ENCODE results near the gene TPSB2.

Gene TPSB2

DNA sequence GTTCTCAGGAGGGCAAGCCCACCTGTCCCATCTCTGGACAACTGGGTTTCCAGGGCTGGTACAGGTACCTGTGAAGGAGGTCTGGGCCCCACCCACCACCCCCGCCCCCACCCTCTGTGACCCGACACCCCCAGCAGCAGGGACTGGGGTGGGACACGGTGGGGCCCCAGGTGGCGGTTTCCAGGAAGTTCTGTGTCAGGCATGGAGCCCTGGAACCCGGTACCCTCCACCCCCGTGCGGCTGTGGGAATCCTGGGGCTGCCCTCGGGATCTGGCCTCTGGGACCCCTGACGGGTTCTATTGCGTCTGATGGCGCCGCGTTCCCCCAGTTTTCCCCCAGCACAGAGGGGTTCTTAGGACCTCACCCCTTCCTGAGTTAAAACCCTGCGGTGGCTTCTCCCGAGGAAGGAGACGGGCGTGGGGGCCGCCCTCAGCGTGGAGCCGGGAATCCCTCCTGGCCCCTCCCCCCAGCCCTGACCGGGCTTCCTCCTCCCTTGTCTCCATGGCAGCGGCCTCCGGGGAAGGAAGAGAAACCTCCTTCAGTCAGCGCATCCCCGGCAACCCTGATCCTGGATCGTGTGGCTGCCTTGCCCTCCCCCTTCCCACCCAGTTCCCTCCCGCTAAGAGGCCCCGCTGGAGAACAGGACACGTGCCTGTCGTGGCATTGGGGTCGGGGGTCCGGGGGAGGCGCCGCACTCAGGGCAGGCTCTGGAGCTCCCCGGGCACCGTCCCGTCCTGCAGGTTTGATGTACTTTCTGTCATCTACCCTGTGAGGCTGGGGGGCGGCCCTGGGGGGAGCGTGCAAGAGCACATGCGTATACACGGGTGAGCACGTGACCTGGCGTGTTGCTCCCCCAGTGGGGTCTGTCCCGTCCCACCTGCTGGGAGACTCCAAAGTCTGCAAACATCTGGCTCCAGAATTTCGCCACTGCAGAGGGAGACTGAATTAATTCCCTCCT lies 46.8 kb downstream of the TPSB2 start:
- DNase-seq (ENCODE audit: low read depth, low spot score): peak; percentile 17

DNA sequence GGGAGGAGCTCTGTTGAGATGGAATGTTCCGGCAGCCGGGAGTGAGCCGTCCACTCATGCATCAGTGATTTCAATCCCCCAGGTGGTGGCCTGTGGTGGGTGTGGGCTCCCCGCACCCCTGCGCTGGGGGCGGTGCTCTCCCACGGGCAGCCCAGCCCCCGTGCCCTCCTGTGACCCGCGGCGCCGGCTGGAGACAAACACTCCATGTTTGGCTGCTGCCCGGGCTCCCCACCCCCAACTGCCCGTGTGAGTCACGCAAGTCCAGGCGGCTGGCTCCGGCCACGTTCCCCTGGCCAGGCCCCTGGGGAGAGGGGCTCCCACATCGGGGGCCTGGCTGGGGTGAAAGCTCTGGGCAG lies 47.7 kb downstream of the TPSB2 start:
- DNase-seq (ENCODE audit: low read depth, low spot score): peak; percentile 46

DNA sequence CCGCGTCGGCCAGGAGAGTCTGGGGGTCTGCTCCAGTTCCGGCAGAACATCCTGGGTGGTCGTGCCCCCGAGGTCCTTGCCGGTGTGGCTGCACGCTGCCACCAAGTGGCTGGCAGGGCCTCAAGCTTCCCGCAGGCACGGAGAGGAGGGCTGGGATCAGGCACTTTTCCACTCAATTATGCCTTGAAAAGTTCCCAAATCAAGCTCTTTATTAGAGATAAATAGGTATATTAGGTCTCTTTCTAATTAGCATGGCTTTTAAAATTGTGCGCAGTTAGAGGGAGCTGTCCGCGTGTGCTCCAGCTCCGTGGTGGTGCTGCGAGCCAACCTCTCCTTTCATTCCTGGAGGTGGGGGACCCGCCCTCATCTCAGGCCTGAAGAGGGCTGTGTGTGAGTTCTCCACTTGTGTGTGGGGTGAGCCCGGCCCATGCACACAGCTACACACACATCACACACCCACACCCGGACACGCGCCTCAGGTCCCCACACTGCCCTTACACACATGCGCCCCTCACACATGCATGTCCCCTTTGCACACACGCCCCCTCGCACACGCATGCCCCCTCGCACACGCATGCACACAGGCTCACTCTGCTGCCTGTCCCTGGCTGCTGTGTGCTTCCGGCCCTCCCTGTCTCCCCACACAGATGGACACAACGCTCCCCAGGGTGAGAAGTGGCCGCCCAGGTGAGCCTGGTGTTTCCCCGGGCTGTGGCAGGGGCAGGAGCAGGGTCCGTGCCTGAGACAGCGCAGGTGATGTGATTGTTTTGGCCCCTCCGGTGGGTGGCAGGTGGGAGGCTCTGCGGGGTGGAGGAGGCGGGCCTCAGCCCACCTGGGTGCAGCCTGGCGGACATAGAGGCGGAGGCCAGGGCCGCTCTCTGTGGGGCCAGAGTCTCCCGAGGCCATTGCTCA lies 48.3 kb downstream of the TPSB2 start:
- no peak for DNase-seq (ENCODE audit: low read depth, low spot score)

DNA sequence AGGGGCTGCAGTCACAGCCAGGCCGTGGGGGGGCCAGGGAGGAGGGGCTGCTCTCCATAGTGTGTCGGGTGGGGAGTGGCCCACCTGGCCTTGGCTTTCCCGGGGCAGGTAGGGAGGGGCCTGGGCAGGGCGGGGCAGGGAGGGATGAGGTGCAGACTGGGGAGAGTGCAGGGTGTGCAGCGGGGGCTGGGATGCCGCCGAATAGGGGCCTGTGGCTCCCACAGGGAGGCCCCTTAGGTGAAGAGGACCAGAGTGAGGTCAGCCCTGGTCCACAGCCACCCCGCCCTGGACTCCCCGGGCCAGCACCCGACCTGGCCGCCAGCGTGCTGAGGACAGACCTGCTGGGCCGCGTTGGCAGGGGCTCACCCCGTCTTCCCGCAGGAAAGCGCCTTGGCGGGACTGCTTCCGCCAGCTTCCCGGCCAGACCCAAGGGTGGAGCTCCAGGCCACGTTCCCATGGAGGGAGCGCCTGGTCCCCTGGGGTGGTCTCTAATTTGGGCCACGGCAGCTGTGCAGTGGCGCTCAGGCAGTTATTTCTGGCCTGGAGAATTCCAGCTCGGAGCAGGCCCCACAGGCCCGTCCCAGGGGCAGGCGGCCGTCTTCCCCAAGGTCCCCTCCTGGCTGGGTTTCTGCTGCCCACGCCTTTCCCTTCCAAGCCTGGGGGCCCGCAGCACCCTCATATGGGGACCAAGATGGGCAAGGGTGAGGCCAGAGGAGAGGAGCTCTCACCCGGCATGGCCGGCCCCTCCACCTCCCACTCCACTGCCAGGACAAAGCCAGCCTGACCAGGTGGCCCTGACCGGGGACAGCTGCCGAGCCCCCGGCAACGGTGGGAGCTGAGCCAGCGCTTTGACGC lies 49.2 kb downstream of the TPSB2 start:
- no peak for DNase-seq (ENCODE audit: low read depth, low spot score)
